Smooth muscle cell (in vitro differentiated cells): Measurements from ENCODE around the gene JAM3. TPM values are rescaled to one million over a fixed set of nuclear protein-coding genes. Genes with fewer than 3 reads are reported as not detected.
A peak's percentile ranks its signal among the peaks of the same experiment; 100 is the strongest.

Experiments
- DNase-seq: peaks from one replicate; lab custom pipeline; 2025; ENCODE audit not compliant: unreplicated experiment; lab: John Stamatoyannopoulos, UW
- H2AFZ ChIP-seq: fragments of 200-600 bp; sonication (generic); 2 replicates; pipeline ENCODE4 v1.6.0; 2016; ENCODE audit warnings: antibody characterized with exemption, low read depth, mild to moderate bottlenecking
- H3F3A ChIP-seq: fragments of 200-600 bp; sonication (generic); 2 replicates; pipeline ENCODE4 v1.6.0; 2017; ENCODE audit warnings: antibody characterized with exemption, low read depth
- H3K27ac ChIP-seq: fragments of 200-600 bp; sonication (generic); 2 replicates; pipeline ENCODE4 v1.5.1; 2016; ENCODE audit warnings: low read depth, mild to moderate bottlenecking
- H3K27me3 ChIP-seq: fragments of 200-600 bp; sonication (generic); 2 replicates; pipeline ENCODE4 v1.6.1; 2016; ENCODE audit warnings: low read depth, mild to moderate bottlenecking
- H3K36me3 ChIP-seq: fragments of 200-600 bp; sonication (generic); 2 replicates; pipeline ENCODE4 v1.5.1; 2016; ENCODE audit warnings: low read depth
- H3K4me1 ChIP-seq: fragments of 200-600 bp; sonication (generic); 2 replicates; pipeline ENCODE4 v1.5.1; 2016; ENCODE audit warnings: low read depth
- H3K4me2 ChIP-seq: fragments of 200-600 bp; sonication (generic); 2 replicates; pipeline ENCODE4 v1.6.0; 2016; ENCODE audit warnings: mild to moderate bottlenecking
- H3K4me3 ChIP-seq: fragments of 200-600 bp; sonication (generic); 2 replicates; pipeline ENCODE4 v1.5.1; 2016; ENCODE audit warnings: mild to moderate bottlenecking
- H3K79me2 ChIP-seq: fragments of 200-600 bp; sonication (generic); 2 replicates; pipeline ENCODE4 v1.6.0; 2016; ENCODE audit warnings: low read depth, mild to moderate bottlenecking
- H3K9ac ChIP-seq: fragments of 200-600 bp; sonication (generic); 2 replicates; pipeline ENCODE4 v1.6.0; 2016; ENCODE audit warnings: low read depth
- H3K9me3 ChIP-seq: fragments of 200-600 bp; sonication (generic); replicated peaks from 2 replicates; pipeline ENCODE4 v1.5.1; 2016; ENCODE audit warnings: low read depth
- H4K20me1 ChIP-seq: fragments of 200-600 bp; sonication (generic); 2 replicates; pipeline ENCODE4 v1.6.0; 2016; ENCODE audit warnings: low read depth
- WGBS: methylation state at CpG from one replicate; pipeline ENCODE4 v1.1.7; 2016; ENCODE audit warnings: low lambda C conversion rate; 5-methylcytosine and 5-hydroxymethylcytosine counted together
- polyA plus RNA-seq: library from polyadenylated mRNA; unstranded; fragments of >200 nt; fragmentation: Nextera tagmentation; extraction: Ambion mirVana; gene quantifications from 2 replicates; pipeline ENCODE4 v1.2.1, GENCODE V29; 2016
- total RNA-seq: library from RNA; depleted of rRNA; stranded (reverse); fragments of >200 nt; gene quantifications from 2 replicates; pipeline ENCODE4 v1.2.3, GENCODE V29; 2014
- TF ChIP-seq, protein P1 (sequence below): fragments of 200-600 bp; sonication (generic); IDR thresholded peaks from 2 replicates; pipeline ENCODE4 v1.5.1; 2017; ENCODE audit warnings: borderline replicate concordance, mild to moderate bottlenecking, antibody characterized with exemption; ENCODE audit not compliant: insufficient read depth, poor library complexity, severe bottlenecking

Gene JAM3
- total and polyA plus RNA-seq, 2 experiments from 2014 or later: 75.5 to 82.9 TPM

GRCh38 chr11:134032043-134032442, 36.8 kb upstream of the JAM3 start:
- Histone ChIP-seq H3K79me2 (no peaks in the 10 kb centered on the region), H2AFZ (no peak overlapping the region), H3K27me3 (peaks cover 18% of the 10 kb centered on the region), H3K27ac (no peak overlapping the region), H3K9me3 (no peaks in the 10 kb centered on the region), H3F3A (no peaks in the 10 kb centered on the region), H3K4me2 (no peak overlapping the region), H3K36me3 (no peaks in the 10 kb centered on the region), H3K4me3 (no peak overlapping the region), H4K20me1 (no peaks in the 10 kb centered on the region), H3K4me1 (peaks cover 14% of the 10 kb centered on the region), H3K9ac (no peak overlapping the region)
- no peak for DNase-seq
- TF ChIP-seq, protein P1, sequence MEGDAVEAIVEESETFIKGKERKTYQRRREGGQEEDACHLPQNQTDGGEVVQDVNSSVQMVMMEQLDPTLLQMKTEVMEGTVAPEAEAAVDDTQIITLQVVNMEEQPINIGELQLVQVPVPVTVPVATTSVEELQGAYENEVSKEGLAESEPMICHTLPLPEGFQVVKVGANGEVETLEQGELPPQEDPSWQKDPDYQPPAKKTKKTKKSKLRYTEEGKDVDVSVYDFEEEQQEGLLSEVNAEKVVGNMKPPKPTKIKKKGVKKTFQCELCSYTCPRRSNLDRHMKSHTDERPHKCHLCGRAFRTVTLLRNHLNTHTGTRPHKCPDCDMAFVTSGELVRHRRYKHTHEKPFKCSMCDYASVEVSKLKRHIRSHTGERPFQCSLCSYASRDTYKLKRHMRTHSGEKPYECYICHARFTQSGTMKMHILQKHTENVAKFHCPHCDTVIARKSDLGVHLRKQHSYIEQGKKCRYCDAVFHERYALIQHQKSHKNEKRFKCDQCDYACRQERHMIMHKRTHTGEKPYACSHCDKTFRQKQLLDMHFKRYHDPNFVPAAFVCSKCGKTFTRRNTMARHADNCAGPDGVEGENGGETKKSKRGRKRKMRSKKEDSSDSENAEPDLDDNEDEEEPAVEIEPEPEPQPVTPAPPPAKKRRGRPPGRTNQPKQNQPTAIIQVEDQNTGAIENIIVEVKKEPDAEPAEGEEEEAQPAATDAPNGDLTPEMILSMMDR: no peak
- 84% methylated on average over 6 of the region's 6 CpGs for WGBS

DNA sequence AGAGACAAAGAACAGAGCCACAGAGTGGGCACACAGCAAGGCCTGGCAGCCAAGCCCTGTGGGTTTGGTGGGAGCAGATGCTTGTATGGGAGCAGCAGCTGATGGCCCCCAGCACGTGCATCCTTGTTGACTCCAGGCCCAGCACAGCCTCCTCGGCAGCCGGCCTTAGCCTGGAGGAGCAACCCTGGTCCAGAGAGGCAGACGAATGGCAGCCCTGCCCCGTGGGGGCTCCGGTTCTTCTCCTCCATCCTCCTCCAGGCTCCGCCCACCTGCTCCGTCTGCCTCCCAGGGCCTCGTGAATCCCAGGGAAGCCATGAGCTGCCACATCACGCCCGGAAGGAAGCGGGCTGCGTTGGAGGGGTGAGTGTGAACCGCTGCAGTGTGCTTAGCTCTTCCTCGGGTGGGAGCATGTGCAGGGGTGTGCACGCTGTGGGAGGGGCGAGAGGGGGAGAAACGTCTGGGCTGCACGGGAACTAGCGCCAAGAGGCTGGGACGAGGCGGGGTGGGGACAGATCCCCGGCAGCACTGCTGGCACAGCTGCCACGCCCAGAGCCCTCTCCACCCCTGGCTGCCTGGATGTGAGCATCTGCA, 36.3 kb upstream of the JAM3 start:
- WGBS: 85% methylated on average over 22 of the region's 24 CpGs
- no peak overlapping the region for H2AFZ ChIP-seq
- TF ChIP-seq, protein P1: no peak

GRCh38 chr11:134033276-134033675, 35.6 kb upstream of the JAM3 start:
- H3K9me3 ChIP-seq: no peaks in the 10 kb centered on the region
- TF ChIP-seq, protein P1: no peak

More for the DNA sequence above, 36.3 kb upstream of the JAM3 start:
- Histone ChIP-seq H4K20me1 (no peaks in the 10 kb centered on the region), H3K27me3 (peaks cover 14% of the 10 kb centered on the region), H3K36me3 (no peaks in the 10 kb centered on the region), H3K4me2 (no peak overlapping the region), H3K9ac (no peak overlapping the region), H3K4me1 (peaks cover 15% of the 10 kb centered on the region), H3K27ac (no peak overlapping the region), H3K4me3 (no peak overlapping the region), H3K79me2 (no peaks in the 10 kb centered on the region), H3F3A (peaks cover 3% of the 10 kb centered on the region), H3K9me3 (no peaks in the 10 kb centered on the region)
- no peak for DNase-seq

More at GRCh38 chr11:134033276-134033675, 35.6 kb upstream of the JAM3 start:
- no peaks in the 10 kb centered on the region for H4K20me1 ChIP-seq
- no peak overlapping the region for H2AFZ ChIP-seq
- H3K4me3 ChIP-seq: no peak overlapping the region
- H3K36me3 ChIP-seq: no peaks in the 10 kb centered on the region
- DNase-seq: no peak
- no peak overlapping the region for H3K9ac ChIP-seq
- peak overlapping the region; percentile 69 for H3K4me2 ChIP-seq
- peaks cover 9% of the 10 kb centered on the region for H3K27me3 ChIP-seq
- peaks cover 22% of the 10 kb centered on the region for H3K4me1 ChIP-seq
- H3K79me2 ChIP-seq: no peaks in the 10 kb centered on the region
- H3K27ac ChIP-seq: peak overlapping the region; percentile 29
- WGBS: 82% methylated on average over 8 of the region's 9 CpGs
- H3F3A ChIP-seq: peaks cover 9% of the 10 kb centered on the region
